HL-60 (cell line): ENCODE data around the gene GNG8.

Experiments used
- CTCF ChIP-seq: IDR thresholded peaks from one replicate; pipeline ENCODE4 v1.5.1; 2011; ENCODE audit warnings: low read length, control low read depth, inconsistent platforms; ENCODE audit not compliant: insufficient read depth
- POLR2AphosphoS5 ChIP-seq: IDR thresholded peaks from 2 replicates; pipeline ENCODE4 v1.6.1; 2012; ENCODE audit warnings: low read depth

GRCh38 chr19:46674416-46675178 is 38.6 kb upstream of the GNG8 start:
- TF ChIP-seq CTCF (no peak), POLR2AphosphoS5 (no peak)
